ENCODE data around the gene STARD7. TPM values are rescaled to one million over a fixed set of nuclear protein-coding genes. Genes with fewer than 3 reads are reported as not detected.

The STARD7 gene
- polyA plus RNA-seq, 1 donor (not counting 4 experiments of a cell fraction or from before 2014, with no cell fraction given): 73.4 TPM

- no peaks in the 10 kb centered on the region for H3K36me3 ChIP-seq (ENCODE audit: control insufficient read depth in 2 of 2, extremely low read depth in 1 of 2, insufficient read depth in 2 of 2, low read length in 2 of 2)
- H3K27me3 ChIP-seq (ENCODE audit: control insufficient read depth, extremely low read depth, insufficient read depth, low read length): no peaks in the 10 kb centered on the region
- no peak overlapping the region for H2AFZ ChIP-seq (ENCODE audit: control insufficient read depth, low read length)
- TF ChIP-seq CTCF (optimal IDR thresholded peaks at IDR 0.05 in 1 of 3, IDR thresholded peaks at IDR 0.05 in 1 of 3, conservative IDR thresholded peaks at IDR 0.05 in 1 of 3; ENCODE audit: extremely low read depth in 1 of 3, insufficient read depth in 2 of 3, low read length in 3 of 3) (no peak), EZH2 (IDR thresholded peaks at IDR 0.05; ENCODE audit: low read length) (no peak)
- no peak overlapping the region for H3K27ac ChIP-seq (ENCODE audit: control insufficient read depth, insufficient read depth, low read length)
- no peak overlapping the region for H3K9ac ChIP-seq (ENCODE audit: control insufficient read depth, extremely low read depth, insufficient read depth, low read length)
- no peaks in the 10 kb centered on the region for H4K20me1 ChIP-seq (ENCODE audit: control insufficient read depth, extremely low read depth, insufficient read depth, low read length)
- no peak overlapping the region for H3K4me3 ChIP-seq (ENCODE audit: control insufficient read depth in 2 of 3, extremely low read depth in 1 of 3, insufficient read depth in 2 of 3, low read depth in 1 of 3, low read length in 3 of 3)
- H3K4me1 ChIP-seq (ENCODE audit: control insufficient read depth, extremely low read depth, insufficient read depth, low read length): no peaks in the 10 kb centered on the region
- DNase-seq (ENCODE audit: low read depth, low spot score): no peak
- no peak for FAIRE-seq
- H3K9me1 ChIP-seq (ENCODE audit: control insufficient read depth, extremely low read depth, insufficient read depth, low read length): no peaks in the 10 kb centered on the region
- dilution Hi-C loops (cut with MboI; ENCODE audit: extremely low pct_ligation_motif_present, low sequenced_read_pairs): no loop called here
- no peak overlapping the region for H3K4me2 ChIP-seq (ENCODE audit: control insufficient read depth, extremely low read depth, insufficient read depth, low read depth, low read length)
- H3K9me3 ChIP-seq (ENCODE audit: control insufficient read depth, low read depth, low read length): no peaks in the 10 kb centered on the region
- H3K79me2 ChIP-seq (ENCODE audit: control insufficient read depth, insufficient read depth, low read length): no peaks in the 10 kb centered on the region
These were observed 32.7 kb downstream of the STARD7 start for GRCh38 chr2:96175951-96176350.

- Histone ChIP-seq H3K4me2 (ENCODE audit: control insufficient read depth, extremely low read depth, insufficient read depth, low read depth, low read length) (no peak overlapping the region), H3K4me1 (ENCODE audit: control insufficient read depth, extremely low read depth, insufficient read depth, low read length) (no peaks in the 10 kb centered on the region), H3K9me1 (ENCODE audit: control insufficient read depth, extremely low read depth, insufficient read depth, low read length) (no peaks in the 10 kb centered on the region), H3K4me3 (ENCODE audit: control insufficient read depth in 2 of 3, extremely low read depth in 1 of 3, insufficient read depth in 2 of 3, low read depth in 1 of 3, low read length in 3 of 3) (no peak overlapping the region), H3K27ac (ENCODE audit: control insufficient read depth, insufficient read depth, low read length) (no peak overlapping the region), H3K9ac (ENCODE audit: control insufficient read depth, extremely low read depth, insufficient read depth, low read length) (no peak overlapping the region), H3K79me2 (ENCODE audit: control insufficient read depth, insufficient read depth, low read length) (no peaks in the 10 kb centered on the region), H3K36me3 (ENCODE audit: control insufficient read depth in 2 of 2, extremely low read depth in 1 of 2, insufficient read depth in 2 of 2, low read length in 2 of 2) (no peaks in the 10 kb centered on the region), H3K27me3 (ENCODE audit: control insufficient read depth, extremely low read depth, insufficient read depth, low read length) (no peaks in the 10 kb centered on the region), H2AFZ (ENCODE audit: control insufficient read depth, low read length) (no peak overlapping the region), H4K20me1 (ENCODE audit: control insufficient read depth, extremely low read depth, insufficient read depth, low read length) (no peaks in the 10 kb centered on the region), H3K9me3 (ENCODE audit: control insufficient read depth, low read depth, low read length) (no peaks in the 10 kb centered on the region)
- no peak for FAIRE-seq
- TF ChIP-seq EZH2 (IDR thresholded peaks at IDR 0.05; ENCODE audit: low read length) (no peak), CTCF (optimal IDR thresholded peaks at IDR 0.05 in 1 of 3, IDR thresholded peaks at IDR 0.05 in 1 of 3, conservative IDR thresholded peaks at IDR 0.05 in 1 of 3; ENCODE audit: extremely low read depth in 1 of 3, insufficient read depth in 2 of 3, low read length in 3 of 3) (peak; percentile 90 to 98 (median 92))
- no peak for DNase-seq (ENCODE audit: low read depth, low spot score)
- dilution Hi-C loops (cut with MboI; ENCODE audit: extremely low pct_ligation_motif_present, low sequenced_read_pairs): no loop called here
These were observed 34.1 kb downstream of the STARD7 start for GRCh38 chr2:96174251-96175144.
